IMR-90 (cell line): Measurements from ENCODE around the gene TRIM63.

Experiments used
- BHLHE40 ChIP-seq: fragments of 150-350 bp; IDR thresholded peaks from 2 replicates; pipeline ENCODE4 v1.6.1; 2016; ENCODE audit warnings: mild to moderate bottlenecking, low read depth, low read length
- CEBPB ChIP-seq: IDR thresholded peaks from 2 replicates; pipeline ENCODE4 v1.6.1; 2012; ENCODE audit warnings: low read depth, low read length, improper control_type of control experiment
- CTCF ChIP-seq: conservative IDR thresholded peaks from 2 replicates; pipeline ENCODE4 v1.5.1; 2012; ENCODE audit warnings: mild to moderate bottlenecking, low read depth, low read length, improper control_type of control experiment
- FOS ChIP-seq: fragments of 150-350 bp; IDR thresholded peaks from 2 replicates; pipeline ENCODE4 v1.6.1; 2016; ENCODE audit warnings: low read depth, low read length
- MAFK ChIP-seq: IDR thresholded peaks from 2 replicates; pipeline ENCODE4 v1.6.1; 2012; ENCODE audit warnings: low read depth, low read length, improper control_type of control experiment
- MAZ ChIP-seq: IDR thresholded peaks from 2 replicates; pipeline ENCODE4 v1.6.1; 2012; ENCODE audit warnings: low read depth, mild to moderate bottlenecking, low read length, improper control_type of control experiment, moderate library complexity, borderline replicate concordance
- MXI1 ChIP-seq: IDR thresholded peaks from 2 replicates; pipeline ENCODE4 v1.6.1; 2012; ENCODE audit warnings: low read depth, mild to moderate bottlenecking, low read length, moderate library complexity, borderline replicate concordance
- NFE2L2 ChIP-seq: fragments of 150-350 bp; IDR thresholded peaks from 2 replicates; pipeline ENCODE4 v1.6.1; 2016; ENCODE audit warnings: low read depth, mild to moderate bottlenecking, low read length
- POLR2A ChIP-seq: IDR thresholded peaks from 2 replicates; pipeline ENCODE4 v1.6.1; 2012; ENCODE audit warnings: mild to moderate bottlenecking, low read depth, low read length
- RCOR1 ChIP-seq: IDR thresholded peaks from 2 replicates; pipeline ENCODE4 v1.6.1; 2012; ENCODE audit warnings: mild to moderate bottlenecking, low read length, improper control_type of control experiment; ENCODE audit not compliant: insufficient replicate concordance
- RFX5 ChIP-seq: IDR thresholded peaks from 2 replicates; pipeline ENCODE4 v1.8.0; 2012; ENCODE audit warnings: low read depth, mild to moderate bottlenecking, low read length, moderate library complexity

GRCh38 chr1:26060832-26061574 lies 6.4 kb downstream of the TRIM63 start:
- TF ChIP-seq CTCF (no peak), FOS (no peak), MXI1 (no peak), POLR2A (no peak), MAZ (no peak), RFX5 (no peak), RCOR1 (no peak), NFE2L2 (no peak), BHLHE40 (no peak), CEBPB (no peak), MAFK (no peak)
